ENCODE results near the gene PIGW. TPM values are rescaled to one million over a fixed set of nuclear protein-coding genes. Genes with fewer than 3 reads are reported as not detected.

PIGW gene
- total RNA-seq, 1 donor from 2014 or later: 3.3 TPM

GRCh38 chr17:36532435-36532975 is 2.3 kb upstream of the PIGW start:
- intact Hi-C loops (cut with micrococcal nuclease): no loop called here
- no peak for DNase-seq
- no peaks in the 10 kb centered on the region for H3K27me3 ChIP-seq (ENCODE audit: low read depth)
- H3K4me3 ChIP-seq: no peak overlapping the region
- H3K9me3 ChIP-seq (replicated peaks): no peaks in the 10 kb centered on the region
- H3K36me3 ChIP-seq: peaks cover 37% of the 10 kb centered on the region
- no peak overlapping the region for H3K27ac ChIP-seq (replicated peaks)
- H3K4me1 ChIP-seq: peaks cover 19% of the 10 kb centered on the region
- TF ChIP-seq CTCF (IDR thresholded peaks at IDR 0.05; ENCODE audit: borderline replicate concordance): no peak

GRCh38 chr17:36533935-36534839 is 600 bp upstream of the PIGW start:
- intact Hi-C loops (cut with micrococcal nuclease): no loop called here
- peaks cover 19% of the 10 kb centered on the region for H3K4me1 ChIP-seq
- peak; percentile 59 for TF ChIP-seq CTCF (IDR thresholded peaks at IDR 0.05; ENCODE audit: borderline replicate concordance)
- H3K27me3 ChIP-seq (ENCODE audit: low read depth): no peaks in the 10 kb centered on the region
- H3K9me3 ChIP-seq (replicated peaks): no peaks in the 10 kb centered on the region
- H3K36me3 ChIP-seq: peaks cover 40% of the 10 kb centered on the region
- H3K27ac ChIP-seq (replicated peaks): peak overlapping the region; percentile 96
- peak; percentile 62 for DNase-seq
- H3K4me3 ChIP-seq: peak overlapping the region; percentile 80

- peak overlapping the region; percentile 96 for H3K27ac ChIP-seq (replicated peaks)
These were observed 888 bp downstream of the PIGW start for GRCh38 chr17:36535669-36536081.

DNA sequence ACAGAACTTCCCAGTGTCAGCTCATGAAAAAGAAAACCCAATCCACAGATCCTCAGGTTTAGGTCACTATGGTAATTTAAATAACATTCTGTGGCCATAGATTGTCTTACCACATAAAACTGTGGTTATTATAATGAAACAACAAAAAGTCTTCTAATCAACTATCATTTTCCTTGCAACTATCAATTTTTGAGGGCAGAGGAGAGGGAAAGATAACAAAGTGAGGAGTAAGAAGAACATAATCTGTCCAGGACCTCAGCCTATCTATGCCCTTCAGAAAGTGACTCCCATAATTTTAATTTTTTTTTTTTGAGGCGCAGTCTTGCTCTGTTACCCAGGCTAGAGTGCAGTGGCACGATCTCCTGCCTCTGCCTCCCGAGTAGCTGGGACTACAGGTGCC is 5.9 kb downstream of the PIGW start:
- H3K27ac ChIP-seq (replicated peaks): no peak overlapping the region
- no peak for TF ChIP-seq CTCF (IDR thresholded peaks at IDR 0.05; ENCODE audit: borderline replicate concordance)
- intact Hi-C loops (cut with micrococcal nuclease): no loop called here
- no peaks in the 10 kb centered on the region for H3K9me3 ChIP-seq (replicated peaks)
- H3K4me1 ChIP-seq: peaks cover 33% of the 10 kb centered on the region
- H3K27me3 ChIP-seq (ENCODE audit: low read depth): no peaks in the 10 kb centered on the region
- peaks cover 22% of the 10 kb centered on the region for H3K36me3 ChIP-seq
- H3K4me3 ChIP-seq: no peak overlapping the region
- no peak for DNase-seq

More at GRCh38 chr17:36535669-36536081, 888 bp downstream of the PIGW start:
- TF ChIP-seq CTCF (IDR thresholded peaks at IDR 0.05; ENCODE audit: borderline replicate concordance): peak; percentile 20
- no peaks in the 10 kb centered on the region for H3K27me3 ChIP-seq (ENCODE audit: low read depth)
- peaks cover 19% of the 10 kb centered on the region for H3K4me1 ChIP-seq
- peaks cover 36% of the 10 kb centered on the region for H3K36me3 ChIP-seq
- H3K4me3 ChIP-seq: peak overlapping the region; percentile 80
- intact Hi-C loops (cut with micrococcal nuclease): no loop called here
- no peaks in the 10 kb centered on the region for H3K9me3 ChIP-seq (replicated peaks)
- DNase-seq: no peak

- H3K4me3 ChIP-seq: no peak overlapping the region
- no peak for TF ChIP-seq CTCF (IDR thresholded peaks at IDR 0.05; ENCODE audit: borderline replicate concordance)
- H3K27ac ChIP-seq (replicated peaks): no peak overlapping the region
- peaks cover 12% of the 10 kb centered on the region for H3K36me3 ChIP-seq
- no peaks in the 10 kb centered on the region for H3K9me3 ChIP-seq (replicated peaks)
- H3K4me1 ChIP-seq: peaks cover 48% of the 10 kb centered on the region
- H3K27me3 ChIP-seq (ENCODE audit: low read depth): no peaks in the 10 kb centered on the region
- DNase-seq: no peak
- intact Hi-C loops (cut with micrococcal nuclease): no loop called here
These were observed 8.0 kb downstream of the PIGW start for GRCh38 chr17:36542755-36543154.
